GM12878 (cell line): ENCODE data around the gene PCSK2. TPM values are rescaled to one million over a fixed set of nuclear protein-coding genes. Genes with fewer than 3 reads are reported as not detected.

ENCODE experiments used
- ATAC-seq: fragments of 200-7000 bp; cut with Tn5 transposase; 3 replicates; pipeline ENCODE4 v1.9.1; 2020; ENCODE audit warnings: mild to moderate bottlenecking, moderate library complexity
- BruUV-seq: library from RNA; stranded (reverse); fragments of 400-500 nt; replicated peaks from 2 replicates; lab custom pipeline; 2021; lab: Mats Ljungman, UMichigan
- CTCF ChIA-PET: fragments of 300-600 bp; sonication (Branson Sonifier 250); formaldehyde crosslinking; extraction: SDS; loops from one replicate; lab custom pipeline; 2021; ENCODE audit warnings: inconsistent platforms; lab: Yijun Ruan, JAX
- POLR2A ChIA-PET: fragments of 350-600 bp; formaldehyde crosslinking; extraction: SDS; loops from one replicate; lab custom pipeline; 2021; ENCODE audit warnings: inconsistent platforms; lab: Charles Lee
- RAD21 ChIA-PET: fragments of 300-600 bp; sonication (Branson Sonifier 250); formaldehyde crosslinking; loops from one replicate; lab custom pipeline; 2023; ENCODE audit warnings: antibody characterized with exemption; ENCODE audit not compliant: unreplicated experiment; lab: Charles Lee
- SMC1A ChIA-PET: fragments of 300-600 bp; sonication (Branson Sonifier 250); formaldehyde crosslinking; loops from one replicate; lab custom pipeline; 2023; ENCODE audit not compliant: unreplicated experiment, uncharacterized antibody; lab: Charles Lee
- DNase-seq: peaks from one replicate; pipeline ENCODE4 v3.0.0-alpha.2; 2011; ENCODE audit warnings: low read depth, low spot score
- FAIRE-seq: peaks from 3 replicates; lab custom pipeline; 2011; peaks lifted over from hg19 to GRCh38; lab: Jason Lieb, UNC
- H2AFZ ChIP-seq: 2 replicates; pipeline ENCODE4 v1.6.0; 2011; ENCODE audit warnings: low read depth, low read length, control low read depth; ENCODE audit not compliant: control insufficient read depth
- H3K27ac ChIP-seq: 2 replicates; pipeline ENCODE4 v1.5.1; 2011; ENCODE audit warnings: control low read depth; ENCODE audit not compliant: control insufficient read depth, insufficient read depth
- H3K27me3 ChIP-seq, 2 experiments: replicated peaks in 1 of 2; 2 replicates each; pipeline versions ENCODE4 v1.6.0 to v1.6.1; 2011; ENCODE audit warnings: low read length in 1 of 2; ENCODE audit not compliant: control insufficient read depth in 2 of 2, insufficient read depth in 2 of 2
- H3K36me3 ChIP-seq, 2 experiments: 2 replicates each; pipeline ENCODE4 v1.5.1; 2011; ENCODE audit warnings: low read length in 1 of 2; ENCODE audit not compliant: control insufficient read depth in 2 of 2, insufficient read depth in 2 of 2
- H3K4me1 ChIP-seq: 2 replicates; pipeline ENCODE4 v1.6.1; 2011; ENCODE audit warnings: mild to moderate bottlenecking, low read length, moderate library complexity, mixed read lengths; ENCODE audit not compliant: control insufficient read depth, insufficient read depth
- H3K4me2 ChIP-seq: 2 replicates; pipeline ENCODE4 v1.6.0; 2011; ENCODE audit warnings: control low read depth; ENCODE audit not compliant: control insufficient read depth, insufficient read depth
- H3K4me3 ChIP-seq: fragments of 200-600 bp; sonication (generic); 2 replicates; pipeline ENCODE4 v1.5.1; 2016
- H3K79me2 ChIP-seq: 2 replicates; pipeline ENCODE4 v1.6.0; 2011; ENCODE audit warnings: low read length; ENCODE audit not compliant: control insufficient read depth, insufficient read depth
- H3K9ac ChIP-seq: 2 replicates; pipeline ENCODE4 v1.8.0; 2011; ENCODE audit warnings: low read length, control low read depth, mixed read lengths; ENCODE audit not compliant: control insufficient read depth, insufficient read depth
- H3K9me3 ChIP-seq: replicated peaks from 3 replicates; pipeline ENCODE4 v1.5.1; 2011; ENCODE audit warnings: mild to moderate bottlenecking, low read length; ENCODE audit not compliant: control insufficient read depth, insufficient read depth
- H4K20me1 ChIP-seq: 2 replicates; pipeline ENCODE4 v1.6.0; 2011; ENCODE audit not compliant: control insufficient read depth, insufficient read depth
- DPF2 ChIP-seq: fragments of 450-650 bp; IDR thresholded peaks from 2 replicates; pipeline ENCODE4 v1.6.1; 2017; ENCODE audit warnings: mild to moderate bottlenecking
- EGR1 ChIP-seq, 2 experiments: IDR thresholded peaks; 1 replicate in 1 of 2; 2 replicates in 1 of 2; pipeline ENCODE4 v1.6.1; 2011 to 2012; ENCODE audit warnings: low read depth in 2 of 2, low read length in 2 of 2, borderline replicate concordance in 1 of 2, mild to moderate bottlenecking in 1 of 2, moderate library complexity in 1 of 2
- FOXM1 ChIP-seq: IDR thresholded peaks from 2 replicates; pipeline ENCODE4 v1.6.1; 2012; ENCODE audit warnings: low read depth, mild to moderate bottlenecking, inconsistent platforms, low read length, moderate library complexity
- HDGF ChIP-seq: fragments of 450-650 bp; IDR thresholded peaks from 2 replicates; pipeline ENCODE4 v1.6.1; 2016; ENCODE audit warnings: antibody characterized with exemption
- PML ChIP-seq: IDR thresholded peaks from 2 replicates; pipeline ENCODE4 v1.6.1; 2012; ENCODE audit warnings: low read length, inconsistent platforms
- SREBF2 ChIP-seq: IDR thresholded peaks from 2 replicates; pipeline ENCODE4 v1.6.1; 2012; ENCODE audit warnings: mild to moderate bottlenecking, low read length
- WGBS: methylation state at CpG from one replicate; pipeline ENCODE4 v1.1.6; 2016; ENCODE audit warnings: low lambda C conversion rate; ENCODE audit not compliant: insufficient replicate concordance, insufficient coverage; ENCODE audit errors: missing lambda C conversion rate; 5-methylcytosine and 5-hydroxymethylcytosine counted together
- in situ Hi-C: fragments of 300-500 bp; cut with MboI; formaldehyde crosslinking; loops from 9 replicates; pipeline ENCODE4 v1.14.3; 2018; ENCODE audit warnings: mixed read lengths
- intact Hi-C: fragments of 100-400 bp; cut with micrococcal nuclease; formaldehyde crosslinking; loops from one replicate; pipeline ENCODE4 v1.14.2; 2022; ENCODE audit not compliant: unreplicated experiment
- polyA plus RNA-seq, 11 experiments: library from polyadenylated mRNA; depleted of rRNA in 4 of 11; unstranded in 6 of 11; stranded (reverse) in 5 of 11; fragments of >200 nt; fragmentation: Nextera tagmentation in 4 of 11; fragmentation: Illumina TruSeq in 1 of 11; extraction: Ambion mirVana in 4 of 11; extraction: Trizol in 1 of 11; gene quantifications; 1 replicate in 1 of 11; 2 replicates in 10 of 11; pipeline versions ENCODE4 v1.2.1 to v1.2.3, GENCODE V29; 2011 to 2016; ENCODE audit warnings: inconsistent platforms in 2 of 11, missing spikeins in 2 of 11, low read depth in 1 of 11
- total RNA-seq, 4 experiments: library from RNA; depleted of rRNA in 3 of 4; stranded (reverse); fragments of >200 nt in 3 of 4; fragmentation: Illumina TruSeq in 1 of 4; extraction: Trizol in 1 of 4; gene quantifications; 2 replicates each; pipeline versions ENCODE4 v1.2.1 to v1.2.3, GENCODE V29; 2013 to 2021
- TF ChIP-seq, protein P1 (sequence below): fragments of 450-650 bp; IDR thresholded peaks from 2 replicates; pipeline ENCODE4 v1.6.1; 2017; ENCODE audit warnings: mild to moderate bottlenecking, low read depth, inconsistent platforms; ENCODE audit not compliant: poor library complexity, severe bottlenecking
- TF ChIP-seq, protein P2 (sequence below): IDR thresholded peaks from 2 replicates; pipeline ENCODE4 v1.6.1; 2012; ENCODE audit warnings: low read depth, low read length, improper control_type of control experiment
- TF ChIP-seq, protein P3 (sequence below): fragments of 450-650 bp; formaldehyde crosslinking; IDR thresholded peaks from 2 replicates; pipeline ENCODE4 v1.5.0; 2022; ENCODE audit warnings: mild to moderate bottlenecking, missing genetic modification characterization

The PCSK2 gene
- total and polyA plus RNA-seq, 10 of the 15 experiments (the other 5 are each of a cell fraction or from before 2014, with no cell fraction given), result not detected

DNA sequence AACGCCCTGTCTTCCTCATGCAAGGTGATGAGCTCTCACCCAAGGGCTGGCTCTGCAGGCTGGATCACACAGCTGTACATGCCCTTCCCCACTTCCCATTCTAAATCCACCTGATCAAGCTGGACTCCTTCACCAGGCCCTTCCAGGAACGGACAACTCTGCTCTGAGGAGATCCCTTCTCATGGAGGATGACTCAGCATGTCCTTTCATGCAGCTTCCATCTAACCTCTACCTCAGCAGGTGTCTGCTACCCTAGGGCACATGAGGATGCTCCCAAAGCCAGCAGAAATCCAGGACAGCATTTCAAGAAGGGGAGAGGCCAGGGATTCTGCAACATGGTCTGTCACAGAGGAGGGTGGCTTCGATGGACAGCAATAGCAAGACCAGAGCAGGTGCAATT is 61.2 kb downstream of the PCSK2 start:
- ATAC-seq, result no peak
- Histone ChIP-seq H3K9me3 (no peaks in the 10 kb centered on the region), H2AFZ (no peak overlapping the region), H3K27me3 (no peaks in the 10 kb centered on the region), H3K9ac (no peak overlapping the region), H3K36me3 (no peaks in the 10 kb centered on the region), H3K4me3 (no peak overlapping the region), H3K27ac (no peak overlapping the region), H3K4me2 (no peak overlapping the region), H3K4me1 (no peaks in the 10 kb centered on the region), H3K79me2 (no peaks in the 10 kb centered on the region), H4K20me1 (no peaks in the 10 kb centered on the region)
- in situ Hi-C loops, result no loop called here
- TF ChIP-seq, protein P1, sequence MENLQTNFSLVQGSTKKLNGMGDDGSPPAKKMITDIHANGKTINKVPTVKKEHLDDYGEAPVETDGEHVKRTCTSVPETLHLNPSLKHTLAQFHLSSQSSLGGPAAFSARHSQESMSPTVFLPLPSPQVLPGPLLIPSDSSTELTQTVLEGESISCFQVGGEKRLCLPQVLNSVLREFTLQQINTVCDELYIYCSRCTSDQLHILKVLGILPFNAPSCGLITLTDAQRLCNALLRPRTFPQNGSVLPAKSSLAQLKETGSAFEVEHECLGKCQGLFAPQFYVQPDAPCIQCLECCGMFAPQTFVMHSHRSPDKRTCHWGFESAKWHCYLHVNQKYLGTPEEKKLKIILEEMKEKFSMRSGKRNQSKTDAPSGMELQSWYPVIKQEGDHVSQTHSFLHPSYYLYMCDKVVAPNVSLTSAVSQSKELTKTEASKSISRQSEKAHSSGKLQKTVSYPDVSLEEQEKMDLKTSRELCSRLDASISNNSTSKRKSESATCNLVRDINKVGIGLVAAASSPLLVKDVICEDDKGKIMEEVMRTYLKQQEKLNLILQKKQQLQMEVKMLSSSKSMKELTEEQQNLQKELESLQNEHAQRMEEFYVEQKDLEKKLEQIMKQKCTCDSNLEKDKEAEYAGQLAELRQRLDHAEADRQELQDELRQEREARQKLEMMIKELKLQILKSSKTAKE, result no peak
- TF ChIP-seq FOXM1, result no peak
- TF ChIP-seq DPF2, result no peak
- TF ChIP-seq, protein P2, sequence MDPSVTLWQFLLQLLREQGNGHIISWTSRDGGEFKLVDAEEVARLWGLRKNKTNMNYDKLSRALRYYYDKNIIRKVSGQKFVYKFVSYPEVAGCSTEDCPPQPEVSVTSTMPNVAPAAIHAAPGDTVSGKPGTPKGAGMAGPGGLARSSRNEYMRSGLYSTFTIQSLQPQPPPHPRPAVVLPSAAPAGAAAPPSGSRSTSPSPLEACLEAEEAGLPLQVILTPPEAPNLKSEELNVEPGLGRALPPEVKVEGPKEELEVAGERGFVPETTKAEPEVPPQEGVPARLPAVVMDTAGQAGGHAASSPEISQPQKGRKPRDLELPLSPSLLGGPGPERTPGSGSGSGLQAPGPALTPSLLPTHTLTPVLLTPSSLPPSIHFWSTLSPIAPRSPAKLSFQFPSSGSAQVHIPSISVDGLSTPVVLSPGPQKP, result no peak
- no peak for TF ChIP-seq EGR1 (IDR thresholded peaks at IDR 0.05; ENCODE audit: borderline replicate concordance in 1 of 2, low read depth in 2 of 2, low read length in 2 of 2)
- TF ChIP-seq, protein P3, sequence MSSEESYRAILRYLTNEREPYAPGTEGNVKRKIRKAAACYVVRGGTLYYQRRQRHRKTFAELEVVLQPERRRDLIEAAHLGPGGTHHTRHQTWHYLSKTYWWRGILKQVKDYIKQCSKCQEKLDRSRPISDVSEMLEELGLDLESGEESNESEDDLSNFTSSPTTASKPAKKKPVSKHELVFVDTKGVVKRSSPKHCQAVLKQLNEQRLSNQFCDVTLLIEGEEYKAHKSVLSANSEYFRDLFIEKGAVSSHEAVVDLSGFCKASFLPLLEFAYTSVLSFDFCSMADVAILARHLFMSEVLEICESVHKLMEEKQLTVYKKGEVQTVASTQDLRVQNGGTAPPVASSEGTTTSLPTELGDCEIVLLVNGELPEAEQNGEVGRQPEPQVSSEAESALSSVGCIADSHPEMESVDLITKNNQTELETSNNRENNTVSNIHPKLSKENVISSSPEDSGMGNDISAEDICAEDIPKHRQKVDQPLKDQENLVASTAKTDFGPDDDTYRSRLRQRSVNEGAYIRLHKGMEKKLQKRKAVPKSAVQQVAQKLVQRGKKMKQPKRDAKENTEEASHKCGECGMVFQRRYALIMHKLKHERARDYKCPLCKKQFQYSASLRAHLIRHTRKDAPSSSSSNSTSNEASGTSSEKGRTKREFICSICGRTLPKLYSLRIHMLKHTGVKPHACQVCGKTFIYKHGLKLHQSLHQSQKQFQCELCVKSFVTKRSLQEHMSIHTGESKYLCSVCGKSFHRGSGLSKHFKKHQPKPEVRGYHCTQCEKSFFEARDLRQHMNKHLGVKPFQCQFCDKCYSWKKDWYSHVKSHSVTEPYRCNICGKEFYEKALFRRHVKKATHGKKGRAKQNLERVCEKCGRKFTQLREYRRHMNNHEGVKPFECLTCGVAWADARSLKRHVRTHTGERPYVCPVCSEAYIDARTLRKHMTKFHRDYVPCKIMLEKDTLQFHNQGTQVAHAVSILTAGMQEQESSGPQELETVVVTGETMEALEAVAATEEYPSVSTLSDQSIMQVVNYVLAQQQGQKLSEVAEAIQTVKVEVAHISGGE (CRISPR knock-in tag), result no peak
- TF ChIP-seq SREBF2, result no peak
- TF ChIP-seq PML, result no peak
- no peak for TF ChIP-seq HDGF
- POLR2A ChIA-PET, result no interaction called here
- no peak for DNase-seq
- RAD21 ChIA-PET, result no interaction called here
- no peak for FAIRE-seq
- BruUV-seq, result no TSS peak
- SMC1A ChIA-PET, result interaction anchor here (0.6 kb wide), 1 partner anchor 16 kb away, joined by 3 read pairs; no protein-coding TSS in a partner anchor
- intact Hi-C loops, result no loop called here
- CTCF ChIA-PET, result interaction anchor here (0.6 to 1.1 kb wide), 2 partner anchors 332 to 484 kb away, joined by 3 read pairs; no protein-coding TSS in a partner anchor
- 3% methylated on average over 3 of the region's 3 CpGs for WGBS
